ENCODE measurements around the gene PCSK5. TPM values are rescaled to one million over a fixed set of nuclear protein-coding genes. Genes with fewer than 3 reads are reported as not detected.

The PCSK5 gene
- total RNA-seq, 4 donors from 2014 or later = 6.5 to 24.3 (median 12.4) TPM

- H3K4me1 ChIP-seq = no peaks in the 10 kb centered on the region
- H3K27ac ChIP-seq = no peak overlapping the region
- no peak for TF ChIP-seq CTCF (IDR thresholded peaks at IDR 0.05)
- no peak for TF ChIP-seq POLR2A (IDR thresholded peaks at IDR 0.05)
- H3K27me3 ChIP-seq = no peaks in the 10 kb centered on the region
- intact Hi-C loops (cut with DNase I; ENCODE audit: low total_unique reads) = no loop called here
- H3K9me3 ChIP-seq = no peaks in the 10 kb centered on the region
- H3K4me3 ChIP-seq = no peak overlapping the region
- no peaks in the 10 kb centered on the region for H3K36me3 ChIP-seq
- no peak for DNase-seq
These were observed 262.9 kb downstream of the PCSK5 start for GRCh38 chr9:76153339-76153738.

GRCh38 chr9:76153902-76154629, 263.6 kb downstream of the PCSK5 start:
- H3K4me3 ChIP-seq = no peak overlapping the region
- TF ChIP-seq CTCF (IDR thresholded peaks at IDR 0.05) = no peak
- no peak for TF ChIP-seq POLR2A (IDR thresholded peaks at IDR 0.05)
- intact Hi-C loops (cut with DNase I; ENCODE audit: low total_unique reads) = no loop called here
- no peaks in the 10 kb centered on the region for H3K27me3 ChIP-seq
- no peaks in the 10 kb centered on the region for H3K4me1 ChIP-seq
- no peak overlapping the region for H3K27ac ChIP-seq
- no peaks in the 10 kb centered on the region for H3K9me3 ChIP-seq
- no peaks in the 10 kb centered on the region for H3K36me3 ChIP-seq
- no peak for DNase-seq

- no peak for TF ChIP-seq CTCF (IDR thresholded peaks at IDR 0.05)
- no peak for TF ChIP-seq POLR2A (IDR thresholded peaks at IDR 0.05)
- H3K4me3 ChIP-seq = no peak overlapping the region
- H3K27ac ChIP-seq = no peak overlapping the region
- H3K4me1 ChIP-seq = no peaks in the 10 kb centered on the region
- no peaks in the 10 kb centered on the region for H3K27me3 ChIP-seq
- no peaks in the 10 kb centered on the region for H3K9me3 ChIP-seq
- intact Hi-C loops (cut with DNase I; ENCODE audit: low total_unique reads) = no loop called here
- DNase-seq = no peak
- no peaks in the 10 kb centered on the region for H3K36me3 ChIP-seq
These were observed 264.9 kb downstream of the PCSK5 start for GRCh38 chr9:76155361-76155760.

GRCh38 chr9:76158713-76159112, 268.2 kb downstream of the PCSK5 start:
- Histone ChIP-seq H3K4me3 (no peak overlapping the region), H3K27me3 (no peaks in the 10 kb centered on the region), H3K27ac (no peak overlapping the region), H3K4me1 (peaks cover 6 to 8% of the 10 kb centered on the region in 2 donors), H3K36me3 (no peaks in the 10 kb centered on the region), H3K9me3 (no peaks in the 10 kb centered on the region)
- TF ChIP-seq CTCF (IDR thresholded peaks at IDR 0.05) (no peak), POLR2A (IDR thresholded peaks at IDR 0.05) (no peak)
- DNase-seq = no peak
- intact Hi-C loops (cut with DNase I; ENCODE audit: low total_unique reads) = no loop called here

GRCh38 chr9:76159293-76159926, 268.9 kb downstream of the PCSK5 start:
- peaks cover 6 to 8% of the 10 kb centered on the region in 2 donors for H3K4me1 ChIP-seq
- H3K9me3 ChIP-seq = no peaks in the 10 kb centered on the region
- no peaks in the 10 kb centered on the region for H3K27me3 ChIP-seq
- H3K36me3 ChIP-seq = no peaks in the 10 kb centered on the region
- DNase-seq = no peak
- intact Hi-C loops (cut with DNase I; ENCODE audit: low total_unique reads) = no loop called here
- no peak overlapping the region for H3K27ac ChIP-seq
- H3K4me3 ChIP-seq = no peak overlapping the region
- TF ChIP-seq CTCF (IDR thresholded peaks at IDR 0.05) (no peak), POLR2A (IDR thresholded peaks at IDR 0.05) (no peak)
